ENCODE results near the gene MIOX.

The MIOX gene

DNA sequence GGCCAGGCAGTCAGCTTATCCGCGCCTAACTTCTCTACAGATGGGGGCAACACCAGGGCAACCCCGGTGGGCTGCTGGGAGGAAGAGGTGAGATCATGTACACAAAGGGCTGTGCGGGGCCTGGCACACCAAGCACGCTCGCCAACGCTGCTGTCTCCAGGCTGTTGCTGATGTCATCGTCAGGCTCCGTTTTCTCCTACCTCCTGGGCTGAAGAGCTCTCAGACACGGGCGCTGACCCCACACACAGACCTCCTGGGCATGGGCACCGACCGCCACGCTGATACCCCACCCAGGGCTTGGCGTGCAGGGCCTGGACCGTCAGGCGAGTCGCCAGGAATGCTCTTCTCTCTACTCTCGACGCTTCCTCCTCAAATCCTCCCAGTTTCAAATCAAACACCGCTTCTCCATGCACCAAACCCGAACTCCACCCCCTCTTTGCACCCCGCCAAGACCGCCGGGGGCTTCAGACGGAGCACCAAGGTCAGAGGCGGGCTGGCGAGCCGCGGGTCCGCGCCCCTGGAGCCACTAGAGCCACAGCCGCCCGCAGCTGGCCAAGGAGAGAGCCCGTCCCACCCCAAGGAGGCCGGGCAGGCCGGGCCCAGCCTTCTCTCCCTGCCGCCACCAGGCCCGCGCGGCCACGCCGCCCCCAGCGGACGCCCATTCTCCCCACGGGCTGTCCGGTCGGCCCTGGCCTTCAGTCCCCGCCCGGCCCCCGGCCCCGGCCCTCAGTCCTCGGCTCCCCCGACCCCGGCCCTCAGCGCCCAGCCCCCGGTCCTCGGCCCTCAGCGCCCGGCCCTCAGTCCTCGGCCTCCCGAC, 12.6 kb upstream of the MIOX start (continued):
- TF ChIP-seq ZNF202 (tag by site-specific recombination; IDR thresholded peaks at IDR 0.05; ENCODE audit: borderline replicate concordance) (no peak), ZNF335 (tag by site-specific recombination; conservative IDR thresholded peaks at IDR 0.05) (peak; percentile 62), SCRT1 (tag by site-specific recombination; IDR thresholded peaks at IDR 0.05; ENCODE audit: borderline replicate concordance) (no peak), ZNF677 (tag by site-specific recombination; IDR thresholded peaks at IDR 0.05) (no peak), ZNF529 (tag by site-specific recombination; IDR thresholded peaks at IDR 0.05; ENCODE audit: insufficient replicate concordance) (no peak), ZFP3 (tag by site-specific recombination; IDR thresholded peaks at IDR 0.05; ENCODE audit: low read depth) (no peak), ZNF121 (tag by site-specific recombination; IDR thresholded peaks at IDR 0.05) (no peak), ZBTB21 (tag by site-specific recombination; IDR thresholded peaks at IDR 0.05) (no peak), ZNF341 (tag by site-specific recombination; IDR thresholded peaks at IDR 0.05; ENCODE audit: low read depth) (no peak), ZNF174 (tag by site-specific recombination; IDR thresholded peaks at IDR 0.05) (no peak), ZNF658 (tag by site-specific recombination; IDR thresholded peaks at IDR 0.05) (no peak), ZNF155 (tag by site-specific recombination; IDR thresholded peaks at IDR 0.05) (no peak), ZNF785 (tag by site-specific recombination; IDR thresholded peaks at IDR 0.05) (no peak), ZBTB8A (tag by site-specific recombination; IDR thresholded peaks at IDR 0.05) (peak; percentile 26; the same call in 1 of the 2 replicates), ZNF623 (tag by site-specific recombination; IDR thresholded peaks at IDR 0.05) (no peak), ZNF660 (tag by site-specific recombination; IDR thresholded peaks at IDR 0.05) (peak; percentile 76; the same call in 1 of the 2 replicates), ELK4 (IDR thresholded peaks at IDR 0.05; ENCODE audit: borderline replicate concordance, low read depth, low read length) (no peak), ZNF184 (tag by site-specific recombination; IDR thresholded peaks at IDR 0.05) (no peak), ZNF629 (tag by site-specific recombination; IDR thresholded peaks at IDR 0.05) (peak; percentile 81), ZBTB17 (tag by site-specific recombination; IDR thresholded peaks at IDR 0.05) (peak; percentile 93), ZNF211 (tag by site-specific recombination; IDR thresholded peaks at IDR 0.05; ENCODE audit: low read depth) (no peak), GLI4 (tag by site-specific recombination; IDR thresholded peaks at IDR 0.05) (peak; percentile 82; the same call in 1 of the 2 replicates), ZNF404 (tag by site-specific recombination; IDR thresholded peaks at IDR 0.05) (no peak), ZNF585B (tag by site-specific recombination; IDR thresholded peaks at IDR 0.05) (no peak), ZNF76 (tag by site-specific recombination; IDR thresholded peaks at IDR 0.05; ENCODE audit: borderline replicate concordance, low read depth) (peak; percentile 57; the same call in 1 of the 2 replicates), ZNF521 (tag by site-specific recombination; IDR thresholded peaks at IDR 0.05) (no peak), ZNF391 (tag by site-specific recombination; IDR thresholded peaks at IDR 0.05; ENCODE audit: borderline replicate concordance, low read depth) (peak; percentile 84; the same call in 1 of the 2 replicates), ZFHX2 (tag by site-specific recombination; conservative IDR thresholded peaks at IDR 0.05) (peak; percentile 55), GLIS2 (tag by site-specific recombination; IDR thresholded peaks at IDR 0.05) (peak; percentile 99), PRDM1 (tag by site-specific recombination; IDR thresholded peaks at IDR 0.05) (no peak), ZNF580 (tag by site-specific recombination; IDR thresholded peaks at IDR 0.05) (no peak), GFI1B (tag by site-specific recombination; IDR thresholded peaks at IDR 0.05) (no peak), TCF7L2 (IDR thresholded peaks at IDR 0.05; ENCODE audit: borderline replicate concordance, low read depth, low read length) (no peak), INSM2 (tag by site-specific recombination; IDR thresholded peaks at IDR 0.05) (peak; percentile 23)
- TF ChIP-seq, protein P1, sequence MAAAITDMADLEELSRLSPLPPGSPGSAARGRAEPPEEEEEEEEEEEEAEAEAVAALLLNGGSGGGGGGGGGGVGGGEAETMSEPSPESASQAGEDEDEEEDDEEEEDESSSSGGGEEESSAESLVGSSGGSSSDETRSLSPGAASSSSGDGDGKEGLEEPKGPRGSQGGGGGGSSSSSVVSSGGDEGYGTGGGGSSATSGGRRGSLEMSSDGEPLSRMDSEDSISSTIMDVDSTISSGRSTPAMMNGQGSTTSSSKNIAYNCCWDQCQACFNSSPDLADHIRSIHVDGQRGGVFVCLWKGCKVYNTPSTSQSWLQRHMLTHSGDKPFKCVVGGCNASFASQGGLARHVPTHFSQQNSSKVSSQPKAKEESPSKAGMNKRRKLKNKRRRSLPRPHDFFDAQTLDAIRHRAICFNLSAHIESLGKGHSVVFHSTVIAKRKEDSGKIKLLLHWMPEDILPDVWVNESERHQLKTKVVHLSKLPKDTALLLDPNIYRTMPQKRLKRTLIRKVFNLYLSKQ (tag by site-specific recombination; IDR thresholded peaks at IDR 0.05; ENCODE audit: borderline replicate concordance) = no peak
- TF ChIP-seq, protein P2, sequence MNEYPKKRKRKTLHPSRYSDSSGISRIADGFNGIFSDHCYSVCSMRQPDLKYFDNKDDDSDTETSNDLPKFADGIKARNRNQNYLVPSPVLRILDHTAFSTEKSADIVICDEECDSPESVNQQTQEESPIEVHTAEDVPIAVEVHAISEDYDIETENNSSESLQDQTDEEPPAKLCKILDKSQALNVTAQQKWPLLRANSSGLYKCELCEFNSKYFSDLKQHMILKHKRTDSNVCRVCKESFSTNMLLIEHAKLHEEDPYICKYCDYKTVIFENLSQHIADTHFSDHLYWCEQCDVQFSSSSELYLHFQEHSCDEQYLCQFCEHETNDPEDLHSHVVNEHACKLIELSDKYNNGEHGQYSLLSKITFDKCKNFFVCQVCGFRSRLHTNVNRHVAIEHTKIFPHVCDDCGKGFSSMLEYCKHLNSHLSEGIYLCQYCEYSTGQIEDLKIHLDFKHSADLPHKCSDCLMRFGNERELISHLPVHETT (tag by site-specific recombination; IDR thresholded peaks at IDR 0.05) = 0 out of 2 replicates have a peak, but pooled peaks have one; percentile 25

Data from HEK293 (cell line).